Epithelial cell of esophagus (primary cell): Measurements from ENCODE around the gene NVL.
A peak's percentile ranks its signal among the peaks of the same experiment; 100 is the strongest.

ENCODE experiments used
- DNase-seq: peaks from one replicate; pipeline ENCODE4 v3.0.0; 2010; ENCODE audit warnings: low read depth
- H3K4me3 ChIP-seq: 2 replicates; pipeline ENCODE4 v1.5.1; 2011; ENCODE audit warnings: mild to moderate bottlenecking, low read length, control low read depth
- CTCF ChIP-seq: IDR thresholded peaks from 2 replicates; pipeline ENCODE4 v1.5.1; 2011; ENCODE audit warnings: low read depth, mild to moderate bottlenecking, low read length, control low read depth, inconsistent platforms; ENCODE audit not compliant: insufficient read depth; ENCODE audit errors: missing control alignments

Gene NVL

GRCh38 chr1:224253721-224254120 is 76.3 kb downstream of the NVL start:
- TF ChIP-seq CTCF = no peak
- no peak overlapping the region for H3K4me3 ChIP-seq
- DNase-seq = peak; percentile 21

DNA sequence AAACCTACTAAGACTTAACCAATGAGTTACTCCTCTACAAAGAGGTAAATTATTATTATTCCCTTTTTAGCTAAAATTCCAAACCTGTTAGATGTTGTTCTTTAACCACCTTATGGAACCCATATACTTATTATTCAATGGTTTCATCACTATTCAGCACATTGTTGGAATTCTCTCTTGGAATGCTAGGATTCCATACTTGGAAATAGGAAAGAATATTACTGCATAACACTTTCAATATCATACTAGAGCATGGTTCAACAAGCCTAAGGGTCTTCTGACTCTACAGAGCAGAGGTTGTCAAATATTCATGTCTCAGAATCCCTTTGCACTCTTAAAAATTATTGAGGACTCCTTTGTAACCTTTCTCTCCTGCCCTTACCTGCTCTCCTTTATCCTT is 77.5 kb downstream of the NVL start:
- TF ChIP-seq CTCF = no peak

DNA sequence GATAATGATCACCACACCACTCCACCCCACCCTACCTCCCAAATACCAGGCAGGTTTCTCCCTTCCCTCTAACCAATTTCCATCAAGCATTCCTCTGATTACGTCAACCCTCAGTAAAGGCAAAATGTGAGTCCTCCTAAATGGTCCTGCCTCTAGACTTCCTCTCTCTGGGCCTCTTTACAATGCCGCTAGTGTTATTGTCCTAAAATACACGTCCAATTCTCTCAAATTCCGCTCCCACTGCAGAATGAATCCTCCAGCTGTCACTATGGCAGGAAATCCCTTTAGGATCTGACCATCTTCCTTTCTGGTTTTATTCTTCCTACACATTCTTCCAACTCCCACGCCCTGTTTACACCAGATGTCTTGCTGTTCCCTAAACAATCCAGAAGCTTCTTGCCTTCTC is 78.2 kb downstream of the NVL start:
- TF ChIP-seq CTCF = no peak
- DNase-seq = no peak
- H3K4me3 ChIP-seq = no peak overlapping the region

More for the DNA sequence above, 77.5 kb downstream of the NVL start:
- DNase-seq = no peak
- no peak overlapping the region for H3K4me3 ChIP-seq

GRCh38 chr1:224245188-224245587 is 84.8 kb downstream of the NVL start:
- DNase-seq = no peak
- no peak overlapping the region for H3K4me3 ChIP-seq
- no peak for TF ChIP-seq CTCF

- no peak overlapping the region for H3K4me3 ChIP-seq
- DNase-seq = no peak
- TF ChIP-seq CTCF = no peak
These were observed 91.2 kb downstream of the NVL start for GRCh38 chr1:224238756-224239155.

GRCh38 chr1:224238212-224238611 is 91.8 kb downstream of the NVL start:
- no peak overlapping the region for H3K4me3 ChIP-seq
- DNase-seq = no peak
- TF ChIP-seq CTCF = no peak

DNA sequence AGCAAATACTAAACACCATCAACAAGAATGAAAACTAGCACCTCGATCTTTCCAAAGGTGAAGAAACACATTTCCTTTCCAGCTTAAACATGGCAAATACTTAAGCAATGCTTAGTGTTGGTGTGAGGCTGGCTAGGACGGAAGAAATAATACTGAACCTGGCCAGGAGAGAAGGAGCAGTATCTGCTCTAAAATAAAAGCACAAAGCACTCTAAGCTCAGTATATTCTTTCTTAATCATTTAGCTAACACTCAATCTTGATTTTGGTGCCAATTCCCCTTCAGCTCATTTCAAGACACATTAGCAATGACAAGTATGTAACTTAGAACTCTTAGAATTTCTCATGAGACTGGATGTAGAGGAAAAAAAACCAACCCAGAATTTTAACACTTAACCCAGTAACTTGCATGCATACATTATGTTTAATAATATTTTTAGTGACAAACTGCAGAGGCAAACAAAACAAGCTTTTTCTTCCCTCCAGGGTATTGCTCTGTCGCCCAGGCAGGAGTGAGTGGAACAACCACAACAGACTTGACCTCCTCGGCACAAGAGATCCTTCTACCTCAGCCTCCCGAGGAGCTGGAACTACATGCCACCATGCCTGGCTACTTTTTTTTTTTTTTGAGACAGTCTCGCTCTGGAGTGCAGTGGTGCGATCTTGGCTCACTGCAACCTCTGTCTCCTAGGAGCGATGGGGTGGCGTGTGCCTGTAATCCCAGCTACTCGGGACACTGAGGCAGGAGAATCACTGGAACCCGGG is 92.7 kb downstream of the NVL start:
- DNase-seq = no peak
- no peak for TF ChIP-seq CTCF
- no peak overlapping the region for H3K4me3 ChIP-seq
